GM18858 (cell line): ENCODE data around the gene PLCB1.
"Not testable (repeated sequence)": the region's sequence is repeated elsewhere in the genome, so short reads cannot be mapped to it uniquely, and the experiment has no call there.

Experiments
- ATAC-seq: cut with Tn5 transposase; IDR thresholded peaks from one replicate; pipeline ENCODE4 v1.9.1; 2021; ENCODE audit not compliant: unreplicated experiment

PLCB1 gene

DNA sequence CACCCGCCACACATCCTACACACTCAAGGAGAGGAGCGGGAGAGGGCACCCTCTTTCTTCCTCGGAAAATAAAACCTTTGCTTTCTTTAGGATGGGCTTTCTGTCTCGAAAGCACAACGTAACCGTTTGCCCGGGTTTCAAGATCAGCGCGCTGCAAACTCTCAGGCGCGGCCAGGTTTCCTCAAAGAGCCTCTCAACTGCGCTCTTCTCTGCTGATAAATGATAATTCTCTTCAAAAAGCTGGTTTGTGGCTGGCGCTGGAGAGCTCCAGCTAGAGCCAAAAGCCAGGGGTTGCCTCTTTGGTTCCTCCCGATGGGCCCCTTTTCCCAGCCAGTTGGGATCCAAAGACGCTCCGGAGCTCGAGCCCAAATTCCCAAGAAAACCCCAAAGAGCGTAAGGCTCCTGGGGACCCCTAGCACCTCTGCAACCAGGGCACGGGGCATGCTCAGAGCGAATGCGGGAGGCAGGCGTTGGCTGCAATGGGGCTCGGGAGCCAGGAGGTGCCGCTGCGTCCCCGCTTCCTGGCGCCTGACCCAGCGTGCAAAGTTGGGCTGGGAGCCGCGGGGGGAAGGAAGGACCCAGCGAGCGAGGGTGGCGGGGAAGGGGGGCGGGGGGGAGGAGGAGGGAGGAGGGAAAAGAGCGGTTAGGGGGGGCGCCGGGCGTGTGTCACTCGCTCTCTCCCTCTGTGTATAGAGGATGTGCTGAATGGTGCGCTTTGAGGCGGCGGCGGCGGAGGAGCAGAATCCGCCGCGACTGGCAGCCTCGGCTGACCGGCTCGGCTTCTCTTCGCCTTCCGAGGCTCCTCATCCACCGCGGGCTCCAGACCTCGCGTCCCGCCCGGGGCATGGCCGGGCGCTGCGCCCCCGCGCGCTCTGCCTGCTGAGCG, at the start of gene PLCB1:
TSS of gene PLCB1 (plus strand) at position 669 of the 886 bp plus-strand sequence. CDS start 386 bp downstream, outside the sequence.
- peak; percentile 61 for ATAC-seq

GRCh38 chr20:8082989-8083388, 49.1 kb upstream of the PLCB1 start:
- ATAC-seq, result no peak

- ATAC-seq, result no peak
Observed at GRCh38 chr20:8089668-8090067, 42.4 kb upstream of the PLCB1 start.

GRCh38 chr20:8094415-8094818, 37.6 kb upstream of the PLCB1 start:
- ATAC-seq, result no peak

DNA sequence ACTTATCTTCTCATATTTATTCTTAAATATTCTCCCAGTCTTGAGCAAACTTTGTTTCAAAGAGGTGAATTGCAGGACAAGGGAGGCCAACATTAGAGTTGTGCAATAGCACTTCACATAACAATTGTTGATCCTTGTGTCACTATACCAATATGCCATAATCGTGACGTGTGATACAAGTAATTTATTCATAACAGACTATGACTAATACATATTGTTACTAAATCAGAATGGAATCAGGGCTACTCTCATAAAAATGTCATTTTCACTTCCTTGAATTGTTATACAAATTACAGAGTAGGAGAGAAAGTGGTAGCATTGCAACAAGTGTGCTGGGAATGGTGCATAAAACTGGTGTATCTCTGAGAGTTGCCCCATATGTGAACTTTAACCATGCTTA, 37.2 kb upstream of the PLCB1 start:
- ATAC-seq, result no peak

DNA sequence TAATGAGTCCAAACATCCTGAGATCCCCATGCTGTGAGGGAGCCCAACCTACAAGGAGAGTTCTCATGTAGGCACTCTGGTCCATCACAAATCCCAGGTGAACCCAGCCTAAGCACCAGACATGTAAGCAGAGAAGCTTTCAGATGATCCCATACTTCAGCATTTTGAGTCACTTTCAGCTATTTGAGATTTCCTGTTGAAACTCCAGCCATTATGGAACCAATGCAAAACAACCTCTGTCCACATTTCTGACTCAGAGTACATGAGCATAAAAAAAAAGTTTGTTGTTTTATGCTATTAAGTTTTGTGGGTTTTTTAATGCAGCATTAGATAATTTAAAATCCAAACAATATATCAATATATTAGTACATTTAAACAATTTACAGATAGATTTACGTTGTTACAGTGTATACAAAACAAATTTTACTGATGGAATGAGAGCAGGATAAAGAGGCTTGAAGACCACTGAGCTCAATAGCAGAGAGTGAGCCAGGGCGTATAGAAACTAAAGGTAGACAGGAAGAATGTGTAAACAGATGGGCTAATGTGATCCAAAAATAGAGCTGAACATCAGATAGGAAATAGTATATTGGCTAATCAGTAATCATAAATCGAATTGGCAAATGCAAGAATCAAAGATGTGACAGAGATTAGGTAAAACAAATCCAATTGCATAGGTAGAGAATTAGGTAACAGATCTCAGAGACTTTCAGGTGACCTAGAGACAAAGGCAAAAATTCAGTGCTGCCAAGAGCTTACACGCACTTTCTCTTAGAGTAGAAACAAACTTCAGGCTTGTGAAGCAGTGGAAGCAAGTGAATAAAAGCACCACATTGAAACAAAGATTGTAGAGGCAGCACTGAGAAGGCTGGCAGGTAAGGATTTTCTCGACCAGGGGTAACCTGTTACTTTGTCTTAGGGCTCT, 36.2 kb upstream of the PLCB1 start:
- ATAC-seq, result no peak

GRCh38 chr20:8097307-8097706, 34.8 kb upstream of the PLCB1 start:
- ATAC-seq, result no peak

DNA sequence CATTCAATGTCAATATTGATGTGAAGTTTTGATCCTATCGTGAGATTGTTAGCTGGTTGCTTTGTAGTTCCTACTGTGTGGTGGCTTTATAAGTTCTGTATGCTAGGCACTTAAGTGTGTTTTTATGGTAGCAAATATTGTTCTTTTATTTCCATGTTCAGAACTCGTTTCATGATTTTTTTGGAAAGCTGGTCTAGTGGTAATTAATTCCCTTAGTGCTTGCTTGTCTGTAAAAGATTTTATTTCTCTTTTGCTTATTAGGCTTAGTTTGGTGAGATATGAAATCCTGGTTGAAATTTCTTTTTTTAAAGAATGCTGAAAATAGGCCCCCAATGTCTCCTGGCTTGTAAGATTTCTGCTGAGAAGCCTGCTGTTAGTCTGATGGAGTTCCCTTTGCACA, 27.8 kb upstream of the PLCB1 start:
- no peak for ATAC-seq

DNA sequence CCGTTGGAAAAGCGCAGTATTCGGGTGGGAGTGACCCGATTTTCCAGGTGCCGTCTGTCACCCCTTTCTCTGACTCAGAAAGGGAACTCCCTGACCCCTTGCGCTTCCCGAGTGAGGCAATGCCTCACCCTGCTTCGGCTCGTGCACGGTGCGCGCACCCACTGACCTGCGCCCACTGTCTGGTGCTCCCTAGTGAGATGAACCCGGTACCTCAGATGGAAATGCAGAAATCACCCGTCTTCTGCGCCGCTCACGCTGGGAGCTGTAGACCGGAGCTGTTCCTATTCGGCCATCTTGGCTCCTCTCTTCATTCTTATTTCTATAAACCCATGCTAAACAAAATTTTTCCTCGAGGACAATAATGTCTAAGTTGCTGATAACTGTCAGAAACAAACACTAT, 17.5 kb upstream of the PLCB1 start:
- ATAC-seq, result not testable (repeated sequence)

GRCh38 chr20:8115436-8115835, 16.6 kb upstream of the PLCB1 start:
- ATAC-seq, result no peak

DNA sequence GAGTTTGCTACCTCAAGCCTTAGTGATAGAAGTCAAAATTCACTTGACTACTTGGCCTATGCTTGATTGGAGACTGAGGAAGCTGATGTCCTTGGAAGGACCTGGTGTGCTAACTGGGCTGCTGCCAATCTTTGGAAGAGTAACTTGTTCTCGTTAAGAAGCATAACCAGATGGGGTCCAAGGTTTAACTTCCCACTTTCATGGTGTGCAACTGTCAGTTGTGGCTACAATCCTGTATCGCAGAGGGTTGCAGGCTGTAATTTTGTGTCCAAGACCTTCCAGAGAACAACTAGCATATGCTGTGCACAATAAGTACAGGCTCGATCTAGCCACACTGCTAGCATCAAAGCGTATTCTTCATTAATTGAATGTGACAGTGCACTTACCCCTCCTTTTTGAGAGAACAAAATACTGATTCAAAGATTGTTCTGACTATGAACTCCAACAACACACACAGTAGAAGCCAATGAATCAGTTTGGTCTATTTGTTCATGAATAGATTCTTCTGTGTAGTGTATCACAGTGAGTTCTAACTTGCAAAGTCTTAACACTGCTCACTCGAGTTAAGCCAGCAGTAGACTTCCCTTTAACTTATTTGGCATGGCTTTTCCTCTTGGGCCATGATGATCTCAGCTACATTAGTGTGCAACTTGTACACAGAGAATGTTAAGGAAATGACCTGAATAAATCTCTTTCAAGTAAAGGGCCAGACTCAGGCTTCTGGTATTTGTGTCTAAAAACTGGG, 15.8 kb upstream of the PLCB1 start:
- no peak for ATAC-seq

DNA sequence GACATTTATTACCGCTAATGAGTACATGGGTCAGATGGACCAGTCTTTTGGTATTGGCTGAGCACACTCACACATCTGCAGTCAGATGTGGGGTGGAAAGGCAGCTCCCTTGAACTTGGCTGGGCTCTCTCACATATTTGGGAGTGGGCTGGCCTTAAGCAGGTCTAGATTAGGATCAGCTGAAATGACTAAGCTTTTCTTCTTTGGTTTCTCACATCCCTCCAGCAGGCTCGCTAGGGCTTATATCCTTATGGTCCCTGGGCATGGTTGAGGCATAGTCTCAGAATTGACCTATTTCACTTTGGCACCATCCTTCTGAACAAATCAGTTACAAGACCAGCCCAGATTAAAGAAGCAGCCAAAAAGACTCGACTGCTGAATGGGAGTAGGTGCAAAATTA, 14.4 kb upstream of the PLCB1 start:
- ATAC-seq, result no peak

DNA sequence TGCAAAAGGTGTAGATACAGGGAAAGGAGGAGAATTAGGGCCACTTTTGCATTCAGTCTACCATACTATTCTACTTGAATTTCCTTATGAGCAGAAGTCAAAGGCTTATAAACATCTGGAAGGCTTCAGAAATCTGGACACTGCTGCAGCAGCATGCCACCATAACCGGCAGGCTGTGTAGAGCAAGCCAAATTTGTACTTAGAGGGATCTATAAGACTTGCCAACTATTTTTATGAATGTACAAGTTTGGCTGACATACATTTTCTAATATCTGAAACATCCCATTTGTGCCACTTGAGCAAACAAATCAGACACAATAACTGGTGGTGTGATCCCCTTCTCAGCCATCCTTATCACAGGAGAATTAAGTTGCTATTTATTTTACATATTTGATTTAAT, 14.0 kb upstream of the PLCB1 start:
- no peak for ATAC-seq

DNA sequence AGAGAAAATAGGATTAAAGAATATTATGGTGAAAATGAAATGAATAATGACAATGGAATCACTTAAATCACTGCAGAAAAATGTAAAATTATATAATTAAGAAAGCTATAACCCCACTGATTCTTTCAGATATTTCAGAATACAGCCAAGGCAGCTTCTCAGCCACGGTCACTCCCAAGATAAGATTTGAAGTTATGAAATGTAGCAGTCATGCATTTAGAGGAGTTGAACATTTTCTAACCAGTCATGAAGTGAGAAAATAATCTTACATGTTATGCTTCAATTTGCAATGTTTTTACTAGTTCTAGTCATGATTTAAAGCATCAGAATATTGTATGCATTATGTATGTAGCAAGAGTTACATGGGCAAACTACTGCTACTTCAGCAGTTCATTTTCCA, 13.3 kb upstream of the PLCB1 start:
- ATAC-seq, result no peak

- no peak for ATAC-seq
Observed at GRCh38 chr20:8121666-8122065, 10.4 kb upstream of the PLCB1 start.

- no peak for ATAC-seq
Observed at GRCh38 chr20:8124639-8125038, 7.4 kb upstream of the PLCB1 start.

- ATAC-seq, result no peak
Observed at GRCh38 chr20:8126181-8126580, 5.9 kb upstream of the PLCB1 start.

DNA sequence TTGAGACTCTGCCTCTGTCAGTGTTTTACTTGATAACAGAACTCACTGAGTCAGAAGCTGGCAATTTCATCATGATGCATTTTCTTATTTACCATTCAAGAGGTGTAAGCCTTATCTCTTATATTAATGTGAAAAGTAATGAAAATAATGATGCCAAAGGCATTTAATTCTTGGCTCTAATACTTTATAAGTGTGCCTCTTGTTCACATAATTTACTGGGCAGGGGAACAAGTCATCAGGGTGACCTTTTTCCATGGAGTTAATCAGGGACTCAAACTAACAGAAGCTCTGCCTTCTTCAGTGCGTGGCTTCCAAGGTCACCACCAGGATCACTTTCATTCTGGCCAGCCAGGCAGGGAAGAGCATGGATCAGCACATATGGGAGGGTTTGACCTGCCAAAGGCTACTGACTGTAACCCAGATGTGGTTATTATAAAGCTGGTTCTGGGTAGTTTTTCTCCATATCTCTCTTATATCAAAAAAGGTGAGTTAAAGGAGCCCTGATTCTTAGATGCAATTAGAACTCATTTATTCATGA, 5.2 kb upstream of the PLCB1 start:
- ATAC-seq, result no peak

GRCh38 chr20:8127553-8128255, 4.4 kb upstream of the PLCB1 start:
- peak; percentile 91 for ATAC-seq
